Peyer's patch (tissue), 4 donors: ENCODE results near the gene PPP1R36.

Experiments
- POLR2A ChIP-seq, 2 donors: fragments of 450-650 bp; IDR thresholded peaks; one replicate each; pipeline ENCODE4 v1.5.1; 2017; ENCODE audit warnings: antibody characterized with exemption in 2 of 2, mild to moderate bottlenecking in 2 of 2, moderate library complexity in 2 of 2
- TF ChIP-seq, protein P1 (sequence below), 6 experiments: fragments of 450-650 bp in 4 of 6; fragments of 200-600 bp in 2 of 6; sonication (generic) in 1 of 6; IDR thresholded peaks; one replicate each; pipeline ENCODE4 v1.5.1; 2017 to 2019; ENCODE audit warnings: antibody characterized with exemption in 6 of 6, mild to moderate bottlenecking in 3 of 6, moderate library complexity in 1 of 6

DNA sequence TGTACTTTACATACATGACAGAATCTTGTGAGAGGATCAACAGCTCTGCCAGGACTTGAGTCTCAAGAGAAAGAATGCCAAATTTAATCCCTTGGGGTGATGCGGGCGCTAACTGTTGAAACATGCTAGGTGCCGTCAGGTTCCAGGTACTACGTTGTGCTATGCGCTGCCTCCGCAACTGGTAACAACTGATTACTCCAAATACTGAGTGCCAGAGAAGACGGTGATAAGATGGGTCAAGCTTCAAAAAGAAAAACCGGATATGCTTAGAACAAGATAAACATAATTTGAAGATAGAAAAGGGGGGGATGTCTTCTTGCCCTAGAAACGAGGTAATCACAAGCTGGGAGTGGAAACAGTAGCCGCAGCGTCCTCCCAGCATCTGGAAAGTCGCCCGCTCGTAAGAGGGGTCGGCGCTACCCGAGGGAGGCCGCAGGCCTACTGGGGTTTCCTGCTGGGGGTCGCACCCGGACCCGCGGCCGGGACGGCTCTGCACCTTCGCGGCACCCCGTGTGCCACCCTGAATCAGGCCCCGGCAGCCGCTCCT is 46.8 kb upstream of the PPP1R36 start:
- TF ChIP-seq POLR2A (IDR thresholded peaks at IDR 0.05) = no peak
- TF ChIP-seq, protein P1, sequence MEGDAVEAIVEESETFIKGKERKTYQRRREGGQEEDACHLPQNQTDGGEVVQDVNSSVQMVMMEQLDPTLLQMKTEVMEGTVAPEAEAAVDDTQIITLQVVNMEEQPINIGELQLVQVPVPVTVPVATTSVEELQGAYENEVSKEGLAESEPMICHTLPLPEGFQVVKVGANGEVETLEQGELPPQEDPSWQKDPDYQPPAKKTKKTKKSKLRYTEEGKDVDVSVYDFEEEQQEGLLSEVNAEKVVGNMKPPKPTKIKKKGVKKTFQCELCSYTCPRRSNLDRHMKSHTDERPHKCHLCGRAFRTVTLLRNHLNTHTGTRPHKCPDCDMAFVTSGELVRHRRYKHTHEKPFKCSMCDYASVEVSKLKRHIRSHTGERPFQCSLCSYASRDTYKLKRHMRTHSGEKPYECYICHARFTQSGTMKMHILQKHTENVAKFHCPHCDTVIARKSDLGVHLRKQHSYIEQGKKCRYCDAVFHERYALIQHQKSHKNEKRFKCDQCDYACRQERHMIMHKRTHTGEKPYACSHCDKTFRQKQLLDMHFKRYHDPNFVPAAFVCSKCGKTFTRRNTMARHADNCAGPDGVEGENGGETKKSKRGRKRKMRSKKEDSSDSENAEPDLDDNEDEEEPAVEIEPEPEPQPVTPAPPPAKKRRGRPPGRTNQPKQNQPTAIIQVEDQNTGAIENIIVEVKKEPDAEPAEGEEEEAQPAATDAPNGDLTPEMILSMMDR (IDR thresholded peaks at IDR 0.05) = no peak
